K562 (cell line): ENCODE data around the gene CCDC201. TPM values are rescaled to one million over a fixed set of nuclear protein-coding genes. Genes with fewer than 3 reads are reported as not detected.
"Not testable (repeated sequence)": the region's sequence is repeated elsewhere in the genome, so short reads cannot be mapped to it uniquely, and the experiment has no call there.

ENCODE experiments used
- ATAC-seq: fragments of 200-7000 bp; cut with Tn5 transposase; 3 replicates; pipeline ENCODE4 v1.9.1; 2020; ENCODE audit warnings: moderate library complexity
- BruUV-seq: library from RNA; stranded (reverse); fragments of 400-500 nt; replicated peaks from 2 replicates; lab custom pipeline; 2021; lab: Mats Ljungman, UMichigan
- CTCF ChIA-PET: fragments of 300-600 bp; formaldehyde crosslinking; extraction: SDS; loops from one replicate; lab custom pipeline; 2021; ENCODE audit warnings: low intra/inter-chr PET ratio; lab: Yijun Ruan, JAX
- POLR2A ChIA-PET: fragments of 300-600, 350-650 bp; sonication (Branson Sonifier 250); formaldehyde crosslinking; extraction: SDS; loops from one replicate; lab custom pipeline; 2021; ENCODE audit warnings: antibody characterized with exemption, inconsistent platforms; lab: Yijun Ruan, JAX
- DNase-seq, 4 experiments: peaks; one replicate each; pipeline versions ENCODE4 v3.0.0 to v3.0.0-alpha.2; 2011 to 2018; ENCODE audit warnings: low spot score in 3 of 4, mixed read lengths in 3 of 4; ENCODE audit errors: extremely low read depth in 1 of 4
- FAIRE-seq: peaks from 2 replicates; lab custom pipeline; 2011; peaks lifted over from hg19 to GRCh38; lab: Jason Lieb, UNC
- H2AFZ ChIP-seq: 2 replicates; pipeline ENCODE4 v1.6.0; 2011; ENCODE audit warnings: low read depth, low read length, control low read depth, inconsistent platforms
- H3K27ac ChIP-seq: fragments of 200-600 bp; 3 replicates; pipeline ENCODE4 v1.8.0; 2011; ENCODE audit warnings: low read depth, mild to moderate bottlenecking, control low read depth, inconsistent platforms, low read length, moderate library complexity, mixed read lengths; ENCODE audit errors: extremely low read depth
- H3K27me3 ChIP-seq, 2 experiments: fragments of 300-600 bp in 1 of 2; 2 replicates in 1 of 2; 3 replicates in 1 of 2; pipeline versions ENCODE4 v1.6.0 to v1.8.0; 2011; ENCODE audit warnings: inconsistent platforms in 2 of 2, low read length in 2 of 2, mild to moderate bottlenecking in 1 of 2, mixed read lengths in 1 of 2, moderate library complexity in 1 of 2; ENCODE audit not compliant: control insufficient read depth in 2 of 2, insufficient read depth in 2 of 2
- H3K36me3 ChIP-seq: fragments of 300-600 bp; 3 replicates; pipeline ENCODE4 v1.8.0; 2011; ENCODE audit warnings: mild to moderate bottlenecking, low read length, inconsistent platforms; ENCODE audit not compliant: control insufficient read depth, insufficient read depth
- H3K4me1 ChIP-seq, 2 experiments: fragments of 200-600 bp in 1 of 2; replicated peaks in 1 of 2; 2 replicates in 1 of 2; 3 replicates in 1 of 2; pipeline versions ENCODE4 v1.5.1 to v1.8.0; 2011; ENCODE audit warnings: inconsistent platforms in 2 of 2, low read length in 2 of 2, mild to moderate bottlenecking in 1 of 2, mixed read lengths in 1 of 2, moderate library complexity in 1 of 2; ENCODE audit not compliant: control insufficient read depth in 2 of 2, insufficient read depth in 2 of 2
- H3K4me2 ChIP-seq: 2 replicates; pipeline ENCODE4 v1.6.1; 2011; ENCODE audit warnings: low read length, control low read depth, inconsistent platforms, mixed read lengths; ENCODE audit not compliant: insufficient read depth
- H3K4me3 ChIP-seq: fragments of 200-600 bp; sonication (generic), shearing (Covaris generic); 2 replicates; pipeline ENCODE4 v1.5.1; 2016; ENCODE audit warnings: control low read depth, inconsistent platforms
- H3K79me2 ChIP-seq: fragments of 200-600 bp; 3 replicates; pipeline ENCODE4 v1.8.0; 2011; ENCODE audit warnings: low read length, inconsistent platforms; ENCODE audit not compliant: control insufficient read depth, insufficient read depth
- H3K9ac ChIP-seq, 2 experiments: 2 replicates each; pipeline versions ENCODE4 v1.6.0 to v1.6.1; 2011; ENCODE audit warnings: low read depth in 2 of 2, low read length in 2 of 2, control low read depth in 1 of 2, inconsistent platforms in 1 of 2, mild to moderate bottlenecking in 1 of 2, mixed read lengths in 1 of 2; ENCODE audit not compliant: insufficient read depth in 1 of 2
- H3K9me1 ChIP-seq: one replicate; pipeline ENCODE4 v1.6.0; 2011; ENCODE audit warnings: inconsistent platforms, mild to moderate bottlenecking, low read length, moderate library complexity; ENCODE audit not compliant: control insufficient read depth, insufficient read depth
- H3K9me3 ChIP-seq: replicated peaks from 2 replicates; pipeline ENCODE4 v1.5.1; 2011; ENCODE audit warnings: low read depth, low read length, inconsistent platforms; ENCODE audit not compliant: control insufficient read depth, insufficient read depth
- H4K20me1 ChIP-seq: replicated peaks from 2 replicates; pipeline ENCODE4 v1.6.1; 2011; ENCODE audit warnings: low read length, inconsistent platforms, mixed read lengths; ENCODE audit not compliant: control insufficient read depth, insufficient read depth
- FOSL1 ChIP-seq: fragments of 200-800 bp; sonication (Bioruptor generic); conservative IDR thresholded peaks from 2 replicates; pipeline ENCODE4 v1.6.1; 2016; ENCODE audit warnings: missing genetic modification characterization, missing compliant biosample characterization
- JUNB ChIP-seq: fragments of 450-650 bp; formaldehyde crosslinking; conservative IDR thresholded peaks from 2 replicates; pipeline ENCODE4 v1.4.0; 2020; ENCODE audit warnings: mild to moderate bottlenecking
- KLF10 ChIP-seq: fragments of 250-450 bp; sonication (Bioruptor Pico); IDR thresholded peaks from 2 replicates; pipeline ENCODE4 v1.6.1; 2021; ENCODE audit warnings: matching md5 sums
- NFE2L1 ChIP-seq: fragments of 450-650 bp; IDR thresholded peaks from 2 replicates; pipeline ENCODE4 v1.6.1; 2016; ENCODE audit warnings: missing genetic modification characterization, low read depth, mild to moderate bottlenecking, missing compliant biosample characterization, moderate library complexity, borderline replicate concordance
- TOE1 ChIP-seq, 2 experiments: fragments of 450-650 bp in 1 of 2; sonication (generic) in 1 of 2; formaldehyde crosslinking in 1 of 2; IDR thresholded peaks; 2 replicates each; pipeline versions ENCODE4 v1.7.1 to v1.8.0; 2016 to 2022; ENCODE audit warnings: borderline replicate concordance in 2 of 2, mild to moderate bottlenecking in 2 of 2, antibody characterized with exemption in 1 of 2, inconsistent platforms in 1 of 2, low read depth in 1 of 2, missing genetic modification reagents in 1 of 2, moderate library complexity in 1 of 2
- ZNF717 ChIP-seq: fragments of 250-450 bp; sonication (Bioruptor Pico); IDR thresholded peaks from 2 replicates; pipeline ENCODE4 v1.5.0; 2021
- WGBS: fragments of 100-300 bp; shearing (Covaris generic); methylation state at CpG from one replicate; pipeline ENCODE4 v1.1.6; 2016; ENCODE audit warnings: low coverage, mixed read lengths; ENCODE audit not compliant: insufficient coverage; ENCODE audit errors: missing lambda C conversion rate; 5-methylcytosine and 5-hydroxymethylcytosine counted together
- in situ Hi-C: fragments of 300-500 bp; cut with MboI; formaldehyde crosslinking; loops from 4 replicates; pipeline ENCODE4 v1.15.0; 2018; ENCODE audit warnings: inconsistent platforms, mixed read lengths
- intact Hi-C: fragments of 100-400 bp; cut with micrococcal nuclease; formaldehyde crosslinking; loops from 2 replicates; pipeline ENCODE4 v1.14.2; 2022
- polyA plus RNA-seq, 8 experiments: library from polyadenylated mRNA; depleted of rRNA in 4 of 8; stranded (reverse) in 5 of 8; unstranded in 3 of 8; fragments of >200 nt; fragmentation: Nextera tagmentation in 2 of 8; fragmentation: Illumina TruSeq in 1 of 8; extraction: Ambion mirVana in 2 of 8; extraction: Trizol in 1 of 8; gene quantifications; 2 replicates each; pipeline versions ENCODE4 v1.2.1 to v1.2.3, GENCODE V29; 2011 to 2014; ENCODE audit warnings: inconsistent platforms in 1 of 8, missing spikeins in 1 of 8
- total RNA-seq, 7 experiments: library from RNA; depleted of rRNA in 6 of 7; stranded (reverse); fragments of >200 nt in 6 of 7; fragmentation: Illumina TruSeq in 2 of 7; extraction: Trizol in 2 of 7; gene quantifications; 2 replicates each; pipeline versions ENCODE4 v1.2.1 to v1.2.3, GENCODE V29; 2011 to 2021; ENCODE audit warnings: low replicate concordance in 1 of 7

CCDC201 gene
- total and polyA plus RNA-seq, 9 of the 15 experiments (the other 6 are each of a cell fraction or from before 2014, with no cell fraction given), result not detected

- Histone ChIP-seq H3K4me2 (no peak overlapping the region), H4K20me1 (no peaks in the 10 kb centered on the region), H3K27ac (no peak overlapping the region), H3K4me1 (peaks cover 0 to 7% of the 10 kb centered on the region in 2 experiments; a peak in 1 of 5 replicates), H2AFZ (no peak overlapping the region), H3K9ac (no peak overlapping the region), H3K36me3 (no peaks in the 10 kb centered on the region), H3K9me3 (no peaks in the 10 kb centered on the region), H3K9me1 (no peaks in the 10 kb centered on the region), H3K27me3 (no peaks in the 10 kb centered on the region), H3K79me2 (no peaks in the 10 kb centered on the region), H3K4me3 (no peak overlapping the region)
- TF ChIP-seq TOE1 (IDR thresholded peaks at IDR 0.05; ENCODE audit: borderline replicate concordance), result no peak
- TF ChIP-seq TOE1 (CRISPR knock-in tag; IDR thresholded peaks at IDR 0.05; ENCODE audit: borderline replicate concordance, low read depth), result no peak
- no peak for TF ChIP-seq JUNB (CRISPR knock-in tag)
- TF ChIP-seq ZNF717 (CRISPR knock-in tag), result no peak
- TF ChIP-seq KLF10 (CRISPR knock-in tag), result no peak
- no peak for TF ChIP-seq NFE2L1 (tag)
- TF ChIP-seq FOSL1, result no peak
- DNase-seq (no peak), ATAC-seq (no peak), FAIRE-seq (no peak)
- CTCF ChIA-PET, result no interaction called here
- in situ Hi-C loops, result no loop called here
- BruUV-seq, result no TSS peak
- 81% methylated on average over 3 of the region's 24 CpGs for WGBS
- intact Hi-C loops, result no loop called here
- POLR2A ChIA-PET, result no interaction called here
These were observed 59.9 kb downstream of the CCDC201 start for GRCh38 chr7:45812946-45813345.

- intact Hi-C loops, H3K79me2 ChIP-seq, H3K9me1 ChIP-seq, H3K4me1 ChIP-seq, POLR2A ChIA-PET, H3K9me3 ChIP-seq, FAIRE-seq, DNase-seq, BruUV-seq, H3K27me3 ChIP-seq, H3K36me3 ChIP-seq, H3K9ac ChIP-seq, H2AFZ ChIP-seq, H3K4me2 ChIP-seq, H3K27ac ChIP-seq, H3K4me3 ChIP-seq, ATAC-seq, H4K20me1 ChIP-seq, in situ Hi-C loops, CTCF ChIA-PET: not testable (repeated sequence)
- 100% methylated on average over 2 of the region's 26 CpGs for WGBS
These were observed 61.1 kb downstream of the CCDC201 start for GRCh38 chr7:45811652-45812234.

GRCh38 chr7:45810451-45811005 lies 62.4 kb downstream of the CCDC201 start:
- FAIRE-seq, ATAC-seq, H2AFZ ChIP-seq, CTCF ChIA-PET, H3K9ac ChIP-seq, H3K4me3 ChIP-seq, H3K4me1 ChIP-seq, H3K27ac ChIP-seq, H3K79me2 ChIP-seq, POLR2A ChIA-PET, H3K4me2 ChIP-seq, H4K20me1 ChIP-seq, H3K9me1 ChIP-seq, H3K9me3 ChIP-seq, BruUV-seq, H3K27me3 ChIP-seq, in situ Hi-C loops, H3K36me3 ChIP-seq, DNase-seq, intact Hi-C loops: not testable (repeated sequence)
- 82% methylated on average over 11 of the region's 28 CpGs for WGBS
